ENCODE results near the gene PARP3.

Gene PARP3

DNA sequence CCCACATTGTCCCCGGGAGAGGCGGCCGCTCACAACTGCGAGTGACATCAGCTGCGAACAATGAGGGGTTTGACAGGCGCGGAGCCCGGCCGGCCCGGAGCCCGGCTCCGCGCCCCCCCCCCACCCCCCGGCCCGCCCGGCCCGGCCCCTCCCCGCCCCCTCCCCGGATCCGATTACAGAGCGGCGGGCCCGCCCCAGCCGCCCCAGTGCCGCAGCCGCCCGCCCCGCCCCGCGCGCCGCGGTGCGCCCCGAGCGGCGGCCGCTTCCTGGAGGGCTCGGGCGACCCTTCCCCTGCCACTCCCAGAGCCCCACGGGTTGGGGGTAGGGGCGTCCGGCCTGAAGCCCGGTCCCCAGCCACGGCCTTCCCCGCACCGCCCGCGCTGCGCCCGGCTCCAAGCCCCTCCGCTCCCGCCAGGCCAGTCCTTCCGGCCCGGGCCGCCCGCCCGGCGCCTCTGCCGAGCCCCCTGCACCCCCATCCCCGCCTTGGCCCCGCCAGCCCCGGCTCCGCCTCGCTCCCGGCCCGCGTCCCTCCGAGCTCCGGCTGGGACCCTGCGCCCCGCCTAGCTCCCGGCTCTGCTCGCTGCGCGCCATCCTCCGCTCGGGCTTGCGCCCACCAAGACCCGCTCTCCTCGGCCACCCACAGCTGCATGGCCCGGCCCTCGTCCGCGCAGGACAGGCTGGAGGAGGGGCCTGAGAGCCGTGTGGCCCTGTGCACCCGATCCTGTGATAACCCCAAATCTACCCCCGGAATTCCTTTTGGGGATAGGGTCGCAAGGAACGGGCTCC lies 25.4 kb downstream of the PARP3 start, which contains the start of gene PCBP4:
PCBP4 (minus strand) TSS at position 71 of the 786 bp plus-strand sequence. CDS start 6,214 bp downstream, outside the sequence.
- peak; percentile 10 to 71 for DNase-seq

DNA sequence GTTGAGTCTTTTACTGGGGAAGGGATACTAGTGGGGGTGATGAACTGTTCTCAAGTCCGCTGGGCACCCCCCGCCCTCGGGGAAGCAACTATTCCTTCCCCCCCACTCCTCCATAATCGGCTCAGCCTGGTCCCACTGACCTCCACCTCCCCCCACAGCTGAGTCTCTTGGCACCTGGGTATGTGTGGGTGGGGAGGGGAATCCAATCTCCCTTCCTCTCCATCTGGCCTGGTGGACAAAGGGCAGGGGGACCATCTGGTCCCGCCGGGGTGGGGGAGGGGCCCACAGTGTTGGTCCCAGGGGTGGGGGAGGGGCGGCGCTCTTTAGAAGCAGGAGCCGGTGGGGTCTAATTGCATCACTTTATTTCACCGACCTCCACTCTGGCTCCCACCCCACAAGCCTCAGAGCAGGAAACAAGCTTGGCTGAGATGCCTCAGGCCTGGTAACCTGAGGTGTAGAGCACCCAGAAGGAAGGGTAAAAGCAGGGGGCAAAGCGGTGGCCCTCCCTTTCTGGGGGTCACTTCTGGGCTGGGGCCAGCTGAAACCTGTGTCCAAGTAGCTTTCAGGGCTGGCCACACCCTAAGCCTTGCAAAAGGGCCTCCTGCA lies 26.1 kb downstream of the PARP3 start:
- DNase-seq, result peak in 1 of 2 experiments; percentile 50

DNA sequence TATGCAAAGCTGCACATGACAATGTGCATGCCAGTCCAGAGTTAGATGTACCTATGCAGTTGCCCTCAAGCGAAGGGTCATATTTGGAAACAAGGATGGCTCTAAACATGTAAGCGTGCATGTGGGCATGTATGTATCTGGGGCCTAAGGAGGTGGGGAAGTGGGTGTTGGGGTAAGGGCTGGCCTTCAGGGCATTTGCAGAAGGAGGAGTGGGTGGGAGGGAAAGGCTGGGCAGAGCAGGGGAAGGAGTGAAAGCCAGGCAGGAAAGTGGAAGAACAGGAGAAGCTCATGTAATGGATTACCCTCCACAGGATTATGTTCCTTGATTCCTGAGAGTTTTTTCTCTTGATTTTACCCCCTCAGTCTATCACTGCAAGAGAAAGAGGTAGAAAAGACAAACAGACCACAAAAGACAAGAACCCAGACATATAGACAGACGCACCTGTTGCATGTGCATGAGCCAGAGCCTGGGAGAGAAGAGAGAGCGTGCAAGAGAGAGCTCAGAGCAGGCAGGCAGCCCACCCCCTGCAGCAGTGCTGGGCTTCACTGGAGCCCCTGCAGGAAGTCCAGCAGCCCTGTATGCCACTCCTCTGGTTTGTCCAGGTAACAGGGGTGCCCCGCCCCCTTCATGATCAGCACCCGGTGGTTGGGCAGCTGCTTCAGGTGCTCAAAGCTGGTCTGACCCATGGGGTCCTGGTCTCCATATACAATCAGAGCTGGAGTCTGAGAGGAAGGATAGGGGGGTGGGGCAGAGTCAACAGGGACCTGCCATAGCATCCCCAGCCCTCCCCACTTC lies 26.9 kb downstream of the PARP3 start:
- DNase-seq, result no peak

DNA sequence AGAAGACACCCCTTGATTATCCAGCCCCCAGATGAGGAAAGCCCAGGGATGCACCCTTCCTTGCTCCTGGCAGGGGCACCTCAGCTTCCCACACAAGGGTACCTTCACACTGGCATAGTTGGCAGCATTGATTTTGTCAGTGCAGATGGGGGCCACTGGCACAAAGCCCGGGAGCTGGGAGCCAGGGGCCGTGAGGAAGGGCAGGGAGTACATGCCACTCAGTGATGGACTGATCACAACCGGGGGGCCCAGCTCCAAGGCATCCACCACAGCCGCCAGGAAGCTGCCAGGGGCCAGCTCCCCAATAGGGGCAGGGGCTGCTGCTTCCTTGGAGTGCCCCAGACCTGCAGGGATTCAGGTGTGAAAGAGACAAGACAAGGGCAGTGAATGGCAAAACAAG lies 27.7 kb downstream of the PARP3 start:
- DNase-seq, result no peak

DNA sequence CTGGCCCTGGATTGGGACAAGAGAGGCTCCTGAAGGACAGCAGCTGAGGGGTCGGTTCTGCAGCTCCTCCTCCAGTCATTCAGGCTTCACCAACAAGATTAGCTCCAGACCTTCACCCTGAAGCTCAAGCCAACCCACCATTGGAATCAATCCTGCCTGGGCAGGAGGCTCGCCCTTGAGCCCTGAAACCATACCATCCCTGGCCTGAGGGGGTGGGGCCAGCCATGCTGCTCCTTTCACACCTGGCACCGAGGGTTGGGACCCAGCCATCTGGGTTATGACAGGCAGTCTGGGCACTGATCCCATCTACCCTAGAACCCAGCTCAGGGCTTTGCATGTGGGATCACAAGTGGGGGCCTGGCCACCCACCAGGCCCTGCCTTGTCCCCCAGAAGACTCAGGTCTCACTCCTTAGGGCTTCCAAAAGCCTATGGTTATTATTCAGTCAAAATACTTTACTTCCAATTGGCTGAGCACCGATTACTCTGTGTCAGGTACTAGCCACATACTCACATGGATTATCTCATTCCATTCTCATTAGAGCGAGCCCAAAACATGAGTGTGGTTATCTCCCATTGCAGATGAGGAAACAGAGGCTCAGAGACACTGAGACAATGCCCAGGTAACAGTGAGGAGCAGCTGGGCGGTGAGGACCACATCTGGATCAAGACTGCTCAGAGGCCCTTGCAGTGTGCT lies 28.6 kb downstream of the PARP3 start:
- no peak for DNase-seq

DNA sequence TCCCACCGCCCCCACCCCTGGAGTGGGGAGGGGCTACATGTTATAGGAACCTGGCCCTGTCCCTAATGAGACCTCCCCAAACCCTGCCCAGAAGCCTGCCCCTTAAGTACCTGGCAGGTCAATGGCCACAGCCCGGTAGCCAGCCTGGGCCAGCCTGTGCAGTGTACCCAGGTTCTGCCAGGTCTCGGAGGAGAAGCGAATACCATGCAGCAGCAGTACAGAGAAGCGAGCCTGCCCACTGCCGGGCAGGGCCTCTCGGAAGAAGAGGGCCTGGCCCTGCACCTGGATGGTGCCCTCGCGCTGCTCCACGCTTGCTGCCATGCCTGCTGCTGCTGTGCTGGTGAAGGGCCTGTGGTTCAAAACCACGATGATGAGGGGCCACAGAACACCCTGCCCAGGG lies 29.2 kb downstream of the PARP3 start:
- no peak for DNase-seq

DNA sequence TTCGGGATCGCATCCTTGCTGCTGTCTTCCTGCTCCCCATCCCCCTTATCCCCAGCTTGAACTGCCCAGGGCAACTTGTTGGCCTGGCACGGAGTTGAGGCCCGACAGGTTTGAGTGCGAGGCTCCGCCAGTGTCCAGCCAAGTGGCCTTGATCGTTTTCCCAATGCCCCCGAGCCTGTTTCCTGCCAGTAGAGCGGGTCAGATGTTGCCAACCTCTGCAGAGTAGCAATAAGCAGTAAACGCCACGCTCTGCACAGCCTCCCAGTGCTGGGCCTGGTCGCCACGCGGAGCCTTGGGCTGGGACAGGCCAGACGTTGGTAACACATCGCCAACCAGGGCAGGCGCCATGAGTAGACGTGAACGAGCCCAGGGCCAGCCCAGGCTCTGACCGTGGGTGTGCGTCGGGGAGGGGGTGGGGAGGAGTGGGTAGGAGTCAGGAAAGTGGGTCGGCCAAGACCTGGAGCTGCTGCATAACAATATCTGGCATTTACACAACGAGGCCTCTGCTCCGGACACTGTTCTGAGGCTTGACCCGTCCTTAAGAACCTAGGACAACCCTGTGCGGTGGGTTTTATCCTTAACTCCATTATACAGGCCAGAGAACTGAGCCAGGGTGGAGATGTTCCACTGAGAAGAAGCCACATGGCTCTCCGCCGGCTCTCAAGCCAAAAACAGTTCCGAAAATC lies 32.3 kb downstream of the PARP3 start:
- DNase-seq, result peak; percentile 33 to 47

DNA sequence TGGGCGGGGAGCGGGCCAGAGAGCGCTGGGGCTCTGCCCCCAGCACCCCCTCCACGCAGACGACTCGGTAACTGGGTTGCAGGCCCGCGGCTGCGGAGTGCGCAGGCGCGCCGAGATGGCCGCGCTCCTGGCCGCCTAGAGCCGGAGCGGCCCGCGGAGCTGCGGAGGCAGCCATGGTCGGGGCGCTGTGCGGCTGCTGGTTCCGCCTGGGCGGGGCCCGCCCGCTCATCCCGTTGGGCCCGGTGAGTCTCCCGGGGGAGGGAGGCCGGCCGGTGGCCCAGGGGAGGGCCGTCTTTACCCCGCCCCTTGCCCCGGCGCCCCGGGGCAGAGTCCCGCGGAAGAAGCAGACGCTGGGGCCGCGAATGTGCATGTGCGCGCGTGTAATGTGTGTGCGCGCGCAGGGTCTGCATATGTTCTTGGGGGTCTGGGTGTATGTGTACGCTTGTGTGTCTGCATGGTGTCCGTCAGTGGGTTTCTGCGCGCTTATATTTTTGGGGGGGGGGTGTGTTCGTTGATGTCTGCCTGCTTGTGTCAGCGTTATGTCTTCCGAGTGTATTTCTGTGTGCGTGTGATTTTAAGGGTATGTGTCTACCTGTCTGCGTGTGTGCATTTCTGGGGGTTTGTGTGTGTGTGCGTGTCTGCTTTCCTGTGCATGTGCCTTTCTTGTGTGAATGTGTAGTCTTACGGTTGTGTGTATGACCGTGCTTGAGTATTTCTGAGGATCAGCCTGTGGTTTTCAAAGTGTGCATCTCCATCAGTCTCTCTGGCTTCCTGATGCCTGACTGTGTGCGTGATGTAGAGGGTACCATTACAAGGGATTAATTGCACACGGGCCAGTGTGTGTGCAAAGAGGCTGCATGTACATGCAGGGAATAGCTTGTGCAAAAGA lies 33.0 kb downstream of the PARP3 start, which contains the start of gene ABHD14A:
ABHD14A (plus strand) TSS at position 102 of the 889 bp plus-strand sequence; CDS start at position 174, 72 bp downstream.
- peak; percentile 51 to 77 for DNase-seq

DNA sequence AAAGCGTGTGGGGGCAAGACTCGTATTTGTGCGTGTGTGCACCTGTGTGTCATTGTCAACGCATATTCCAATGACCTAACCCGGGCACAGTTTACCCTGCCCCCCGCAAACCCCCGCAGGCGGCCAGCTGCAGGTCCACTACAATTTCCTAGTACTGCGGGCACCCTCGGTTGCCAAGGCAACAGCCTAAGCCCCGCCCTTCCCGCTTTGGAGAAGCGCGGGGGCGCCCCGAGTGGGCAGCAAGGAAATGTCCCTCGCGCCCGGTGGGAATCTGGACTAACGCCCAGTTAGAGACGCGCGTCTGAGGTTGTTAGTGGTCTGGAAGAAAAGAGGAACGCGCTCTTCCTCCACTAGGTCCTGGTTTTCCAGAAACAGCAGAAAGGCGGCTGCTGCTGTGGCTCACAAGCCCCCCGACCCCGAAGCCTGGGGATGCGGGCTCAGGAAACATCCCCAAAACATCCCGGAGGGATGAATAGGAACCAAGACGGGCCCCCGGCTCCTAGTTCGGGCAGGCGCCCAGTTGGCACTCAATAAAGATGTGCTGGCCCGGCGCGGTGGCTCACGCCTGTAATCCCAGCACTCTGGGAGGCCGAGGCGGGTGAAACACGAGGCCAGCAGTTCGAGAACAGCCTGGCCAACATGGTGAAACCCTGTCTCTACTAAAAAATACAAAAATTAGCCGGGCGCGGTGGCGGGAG lies 33.8 kb downstream of the PARP3 start:
- DNase-seq, result peak in 1 of 2 experiments; percentile 68

DNA sequence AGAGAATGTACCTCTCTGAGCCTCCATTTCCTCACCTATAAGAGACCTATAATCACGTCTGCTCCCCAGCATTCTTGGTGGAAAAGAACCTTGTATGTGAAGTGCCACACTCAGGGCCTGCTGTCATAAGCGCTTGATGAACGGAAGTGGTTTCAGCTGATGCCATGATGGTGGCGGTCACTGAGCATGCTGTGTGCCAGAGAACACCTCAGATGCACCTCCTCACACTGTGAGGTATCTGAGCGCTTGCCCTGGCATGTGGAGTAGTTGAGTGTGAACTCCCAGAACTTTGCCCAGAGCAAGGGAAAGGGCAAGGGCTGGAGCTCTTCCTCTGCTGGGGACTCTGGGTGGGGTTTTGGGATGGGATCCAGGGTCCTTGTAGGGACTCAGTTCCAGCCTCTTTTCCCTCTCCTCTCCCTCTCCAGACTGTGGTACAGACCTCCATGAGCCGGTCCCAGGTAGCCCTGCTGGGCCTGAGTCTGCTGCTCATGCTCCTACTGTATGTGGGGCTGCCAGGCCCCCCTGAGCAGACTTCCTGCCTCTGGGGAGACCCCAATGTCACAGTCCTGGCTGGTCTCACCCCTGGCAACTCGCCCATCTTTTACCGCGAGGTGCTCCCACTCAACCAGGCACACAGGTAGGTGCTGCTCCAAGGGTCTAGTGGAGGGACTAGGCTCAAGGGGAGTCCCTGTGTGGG lies 35.4 kb downstream of the PARP3 start:
- DNase-seq, result no peak

DNA sequence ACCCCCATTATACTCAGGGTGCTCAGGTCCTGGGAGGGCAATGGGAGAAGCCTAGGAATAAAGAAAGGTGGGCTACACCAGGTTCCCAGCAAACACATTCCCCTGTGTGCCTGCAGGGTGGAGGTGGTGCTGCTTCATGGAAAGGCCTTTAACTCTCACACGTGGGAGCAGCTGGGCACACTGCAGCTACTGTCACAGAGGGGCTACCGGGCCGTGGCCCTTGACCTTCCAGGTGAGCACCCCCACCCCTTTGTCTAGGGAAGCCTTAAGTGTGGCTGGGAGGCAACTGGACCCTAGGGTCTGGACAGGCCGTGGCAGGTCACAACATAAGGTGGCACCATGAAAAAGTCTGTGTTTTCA lies 36.0 kb downstream of the PARP3 start:
- DNase-seq, result no peak

DNA sequence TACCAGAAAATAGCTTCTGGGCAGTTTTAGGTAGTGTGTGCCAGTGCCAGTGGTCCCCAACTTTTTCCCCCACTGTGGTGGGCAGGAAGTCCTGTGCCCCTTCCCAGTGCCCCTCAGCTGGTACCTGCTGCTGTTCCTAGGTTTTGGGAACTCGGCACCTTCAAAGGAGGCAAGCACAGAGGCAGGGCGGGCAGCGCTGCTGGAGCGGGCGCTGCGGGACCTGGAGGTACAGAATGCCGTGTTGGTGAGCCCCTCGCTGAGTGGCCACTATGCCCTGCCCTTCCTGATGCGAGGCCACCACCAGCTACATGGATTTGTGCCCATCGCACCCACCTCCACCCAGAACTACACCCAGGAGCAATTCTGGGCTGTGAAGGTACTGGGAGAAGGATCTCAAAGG lies 38.1 kb downstream of the PARP3 start:
- DNase-seq, result no peak

DNA sequence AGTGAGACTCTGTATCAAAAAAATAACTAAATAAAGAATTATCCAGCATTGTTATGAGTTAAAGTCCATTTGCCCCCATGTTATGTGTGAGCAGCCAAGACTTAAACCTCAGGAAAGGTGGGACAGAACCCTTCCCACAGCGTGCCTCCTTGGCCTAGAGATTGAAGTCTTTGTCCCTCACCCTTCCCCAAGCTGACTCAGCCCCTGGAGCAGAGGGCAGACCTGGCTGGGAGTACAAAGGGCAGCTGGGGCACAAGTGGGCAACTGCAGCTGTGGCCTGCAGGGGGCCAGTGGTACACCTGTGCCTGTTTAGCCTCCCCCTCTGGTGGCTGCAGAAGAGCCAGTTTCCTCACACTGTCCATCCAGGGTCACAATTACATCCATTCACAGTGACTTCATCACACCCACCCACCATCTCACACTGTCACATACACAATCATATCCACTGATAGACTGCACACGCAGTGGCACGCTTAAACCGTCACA lies 40.2 kb downstream of the PARP3 start:
- DNase-seq, result peak; percentile 66 to 80

DNA sequence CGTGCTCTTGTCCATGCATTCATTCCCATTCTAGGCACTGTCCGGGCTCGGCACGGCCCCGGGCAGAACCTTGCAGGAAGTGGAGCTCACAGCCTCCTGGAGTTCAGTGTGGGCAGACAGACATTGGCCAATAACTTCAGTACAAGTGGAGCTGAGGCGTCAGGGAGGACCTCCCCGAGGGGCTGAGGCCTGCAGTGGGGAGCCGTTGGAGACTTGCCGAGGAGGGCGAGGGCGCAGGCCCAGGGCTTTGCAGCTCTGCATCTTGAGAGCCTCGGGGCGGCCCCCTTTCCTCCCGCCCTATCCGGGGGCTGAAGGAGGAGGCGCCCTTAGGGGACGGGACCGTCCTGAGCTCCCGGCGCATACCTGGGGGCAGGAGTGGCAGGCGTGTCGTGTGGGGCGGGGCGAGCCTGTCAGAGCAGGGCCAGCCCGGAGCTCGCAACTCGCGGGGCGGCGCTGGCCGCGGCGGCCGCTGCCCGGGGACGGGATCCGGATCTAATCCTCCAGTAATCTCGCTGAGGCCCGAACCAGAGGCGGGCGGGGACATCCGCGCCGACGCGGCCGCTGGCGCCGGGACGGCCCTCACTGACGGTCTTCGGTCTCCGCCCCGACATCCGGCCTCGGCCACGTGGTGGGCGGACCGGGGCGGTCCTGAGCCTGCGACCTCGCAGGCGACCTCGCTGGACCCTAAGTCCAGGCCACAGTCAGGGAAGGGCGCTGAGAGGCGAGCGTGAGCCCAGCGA lies 40.8 kb downstream of the PARP3 start, which contains the start of gene ACY1:
ACY1 (plus strand) TSS at position 698 of the 740 bp plus-strand sequence. CDS start 530 bp downstream, outside the sequence.
- peak; percentile 66 to 83 for DNase-seq

DNA sequence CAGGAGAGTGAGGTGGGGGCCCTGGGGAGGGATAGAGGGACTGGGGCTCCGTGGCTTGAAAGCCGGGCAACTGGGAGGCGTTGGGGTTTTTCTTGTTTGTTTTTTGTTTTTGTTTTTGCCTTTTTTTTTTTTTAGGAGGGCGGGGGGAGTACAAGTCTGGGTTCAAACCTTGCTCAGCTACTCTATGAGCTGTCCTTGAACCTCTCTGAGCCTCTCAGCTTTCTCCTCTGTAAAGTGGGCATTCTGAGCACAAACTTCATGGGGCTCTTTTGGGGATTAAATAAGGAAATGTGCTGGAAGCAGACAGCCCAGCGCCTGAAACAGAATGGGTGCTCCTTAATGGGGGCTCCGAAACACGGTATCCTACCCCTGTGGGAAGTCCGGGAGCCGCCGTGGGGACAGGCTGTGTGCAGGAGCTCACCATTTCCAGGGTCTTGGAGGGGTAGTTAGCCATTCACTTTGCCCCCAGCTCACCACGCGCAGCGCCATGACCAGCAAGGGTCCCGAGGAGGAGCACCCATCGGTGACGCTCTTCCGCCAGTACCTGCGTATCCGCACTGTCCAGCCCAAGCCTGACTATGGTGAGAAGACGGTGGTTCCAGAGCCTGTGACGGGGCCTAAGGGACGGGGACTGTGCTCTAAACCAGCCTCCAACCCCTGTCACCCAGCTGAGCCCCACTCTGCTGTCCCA lies 41.6 kb downstream of the PARP3 start:
- DNase-seq, result no peak

DNA sequence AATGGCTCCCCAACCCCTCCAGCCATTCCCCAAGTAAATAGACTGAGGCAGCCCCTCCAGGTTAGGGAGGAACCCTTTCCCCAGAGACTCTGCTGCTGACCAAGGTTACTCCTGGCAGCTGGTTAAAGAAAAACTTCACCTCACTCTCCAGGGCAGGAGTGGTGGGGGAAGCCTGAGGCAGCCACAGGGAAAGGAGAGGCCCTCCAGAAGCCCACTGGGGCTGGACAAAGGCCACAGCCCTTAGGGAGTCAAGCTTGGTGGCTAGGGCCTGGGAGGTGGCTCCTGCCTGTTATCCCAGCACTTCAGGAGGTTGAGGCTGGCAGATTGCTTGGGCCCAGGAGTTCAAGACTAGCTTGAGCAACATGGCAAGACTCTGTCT lies 42.1 kb downstream of the PARP3 start:
- DNase-seq, result no peak

DNA sequence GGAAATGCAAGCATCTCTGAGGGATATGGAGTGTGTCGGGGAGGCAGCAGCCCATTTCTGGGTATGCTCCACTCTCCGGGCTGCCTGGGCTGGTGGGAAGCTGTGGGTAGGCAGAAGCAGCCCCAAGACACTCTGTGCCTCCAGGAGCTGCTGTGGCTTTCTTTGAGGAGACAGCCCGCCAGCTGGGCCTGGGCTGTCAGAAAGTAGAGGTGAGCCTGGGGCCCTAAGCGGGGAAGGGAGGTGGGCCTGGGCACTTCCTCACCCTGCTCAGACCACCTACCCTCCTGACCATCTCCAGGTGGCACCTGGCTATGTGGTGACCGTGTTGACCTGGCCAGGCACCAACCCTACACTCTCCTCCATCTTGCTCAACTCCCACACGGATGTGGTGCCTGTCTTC lies 42.9 kb downstream of the PARP3 start:
- no peak for DNase-seq

Data from NCI-H526 (cell line).